ENCODE measurements around the gene MRPL9.
A peak's percentile ranks its signal among the peaks of the same experiment; 100 is the strongest.

Gene MRPL9

GRCh38 chr1:151762941-151763921 lies at the start of gene MRPL9:
MRPL9 (minus strand) TSS chr1:151763496; CDS start chr1:151763479, 17 bp downstream.
- peak; percentile 44 to 48 for DNase-seq (ENCODE audit: low read depth in 2 of 2)

- DNase-seq (ENCODE audit: low read depth in 2 of 2) = peak in 1 of 2 experiments; percentile 5
Measured at GRCh38 chr1:151811181-151811580, 47.9 kb upstream of the MRPL9 start.

GRCh38 chr1:151809985-151810556 lies 46.8 kb upstream of the MRPL9 start:
- DNase-seq (ENCODE audit: low read depth in 2 of 2) = no peak

- DNase-seq (ENCODE audit: low read depth in 2 of 2) = no peak
Measured at GRCh38 chr1:151809290-151809984, 46.1 kb upstream of the MRPL9 start.

GRCh38 chr1:151807766-151808165 lies 44.5 kb upstream of the MRPL9 start:
- DNase-seq (ENCODE audit: low read depth in 2 of 2) = no peak

- DNase-seq (ENCODE audit: low read depth in 2 of 2) = no peak
Measured at GRCh38 chr1:151807131-151807530, 43.8 kb upstream of the MRPL9 start.

- DNase-seq (ENCODE audit: low read depth in 2 of 2) = no peak
Measured at GRCh38 chr1:151806170-151806569, 42.9 kb upstream of the MRPL9 start.

- DNase-seq (ENCODE audit: low read depth in 2 of 2) = no peak
Measured at GRCh38 chr1:151805066-151805820, 41.9 kb upstream of the MRPL9 start, which contains the start of gene LINGO4. LINGO4 (minus strand) TSS chr1:151805419; CDS start chr1:151802704, 2,715 bp downstream.

- no peak for DNase-seq (ENCODE audit: low read depth in 2 of 2)
Measured at GRCh38 chr1:151803915-151804314, 40.6 kb upstream of the MRPL9 start.

- DNase-seq (ENCODE audit: low read depth in 2 of 2) = no peak
Measured at GRCh38 chr1:151803164-151803563, 39.9 kb upstream of the MRPL9 start.

GRCh38 chr1:151802372-151802771 lies 39.1 kb upstream of the MRPL9 start:
- DNase-seq (ENCODE audit: low read depth in 2 of 2) = no peak

GRCh38 chr1:151801846-151802245 lies 38.5 kb upstream of the MRPL9 start:
- DNase-seq (ENCODE audit: low read depth in 2 of 2) = no peak

- no peak for DNase-seq (ENCODE audit: low read depth in 2 of 2)
Measured at GRCh38 chr1:151801310-151801820, 38.1 kb upstream of the MRPL9 start.

- no peak for DNase-seq (ENCODE audit: low read depth in 2 of 2)
Measured at GRCh38 chr1:151800830-151801229, 37.5 kb upstream of the MRPL9 start.

GRCh38 chr1:151799179-151800022 lies 36.1 kb upstream of the MRPL9 start:
- DNase-seq (ENCODE audit: low read depth in 2 of 2) = no peak

- no peak for DNase-seq (ENCODE audit: low read depth in 2 of 2)
Measured at GRCh38 chr1:151798571-151798970, 35.3 kb upstream of the MRPL9 start.

GRCh38 chr1:151790940-151791651 lies 27.8 kb upstream of the MRPL9 start:
- DNase-seq (ENCODE audit: low read depth in 2 of 2) = no peak

GRCh38 chr1:151790071-151790939 lies 27.0 kb upstream of the MRPL9 start, which contains the start of gene TDRKH:
TDRKH (minus strand) TSS chr1:151790500; CDS start chr1:151783022, 7,478 bp downstream.
- DNase-seq (ENCODE audit: low read depth in 2 of 2) = peak; percentile 98

- no peak for DNase-seq (ENCODE audit: low read depth in 2 of 2)
Measured at GRCh38 chr1:151787689-151788088, 24.4 kb upstream of the MRPL9 start.
